Globus pallidus (tissue), 1 donor: ENCODE measurements around the gene MAPK9.

Source experiments
- DNase-seq: peaks from one replicate; pipeline ENCODE4 v3.0.0-alpha.2; 2015; ENCODE audit warnings: low spot score

Gene MAPK9

GRCh38 chr5:180291943-180292831, at the start of gene MAPK9:
MAPK9 (minus strand) TSS chr5:180292083; CDS start chr5:180280561, 11,522 bp downstream.
- peak; percentile 87 for DNase-seq

- no peak for DNase-seq
Measured at GRCh38 chr5:180341595-180341994, 49.7 kb upstream of the MAPK9 start.

GRCh38 chr5:180340856-180341255, 49.0 kb upstream of the MAPK9 start:
- DNase-seq = no peak

- no peak for DNase-seq
Measured at GRCh38 chr5:180339583-180340183, 47.8 kb upstream of the MAPK9 start.

GRCh38 chr5:180338001-180338707, 46.3 kb upstream of the MAPK9 start:
- no peak for DNase-seq

GRCh38 chr5:180336234-180337020, 44.5 kb upstream of the MAPK9 start:
- DNase-seq = no peak

GRCh38 chr5:180335614-180336233, 43.8 kb upstream of the MAPK9 start:
- DNase-seq = no peak

GRCh38 chr5:180334751-180335613, 43.1 kb upstream of the MAPK9 start:
- no peak for DNase-seq

- DNase-seq = no peak
Measured at GRCh38 chr5:180334176-180334575, 42.3 kb upstream of the MAPK9 start.

- no peak for DNase-seq
Measured at GRCh38 chr5:180333661-180334060, 41.8 kb upstream of the MAPK9 start.

- no peak for DNase-seq
Measured at GRCh38 chr5:180332861-180333260, 41.0 kb upstream of the MAPK9 start.

GRCh38 chr5:180332051-180332517, 40.2 kb upstream of the MAPK9 start:
- no peak for DNase-seq

- no peak for DNase-seq
Measured at GRCh38 chr5:180331647-180331950, 39.7 kb upstream of the MAPK9 start.

- no peak for DNase-seq
Measured at GRCh38 chr5:180330810-180331646, 39.1 kb upstream of the MAPK9 start.

GRCh38 chr5:180330270-180330648, 38.4 kb upstream of the MAPK9 start:
- no peak for DNase-seq

- DNase-seq = no peak
Measured at GRCh38 chr5:180329606-180330269, 37.9 kb upstream of the MAPK9 start.

GRCh38 chr5:180329138-180329435, 37.2 kb upstream of the MAPK9 start:
- DNase-seq = no peak

GRCh38 chr5:180328296-180329137, 36.6 kb upstream of the MAPK9 start:
- DNase-seq = peak; percentile 54
